Fibroblast of upper back skin (primary cell): ENCODE measurements around the gene FGGY.
"Not testable (repeated sequence)": the region's sequence is repeated elsewhere in the genome, so short reads cannot be mapped to it uniquely, and the experiment has no call there.

Source experiments
- DNase-seq: peaks from one replicate; pipeline ENCODE4 v3.0.0-alpha.2; 2013

The FGGY gene

GRCh38 chr1:59597420-59598119 lies 300.7 kb downstream of the FGGY start:
- peak; percentile 36 for DNase-seq

GRCh38 chr1:59598120-59598440 lies 301.2 kb downstream of the FGGY start:
- DNase-seq, result peak; percentile 40

- no peak for DNase-seq
These were observed 304.1 kb downstream of the FGGY start for GRCh38 chr1:59601041-59601441.

GRCh38 chr1:59601811-59602210 lies 304.9 kb downstream of the FGGY start:
- DNase-seq, result no peak

- DNase-seq, result no peak
These were observed 307.3 kb downstream of the FGGY start for GRCh38 chr1:59604191-59604590.

GRCh38 chr1:59605184-59605583 lies 308.3 kb downstream of the FGGY start:
- DNase-seq, result no peak

- DNase-seq, result peak; percentile 19
These were observed 308.9 kb downstream of the FGGY start for GRCh38 chr1:59605761-59606160.

GRCh38 chr1:59609245-59609644 lies 312.4 kb downstream of the FGGY start:
- no peak for DNase-seq

- not testable (repeated sequence) for DNase-seq
These were observed 313.6 kb downstream of the FGGY start for GRCh38 chr1:59610499-59610898.

- DNase-seq, result no peak
These were observed 320.5 kb downstream of the FGGY start for GRCh38 chr1:59617434-59617833.

GRCh38 chr1:59619557-59619956 lies 322.7 kb downstream of the FGGY start:
- DNase-seq, result no peak

GRCh38 chr1:59625384-59625783 lies 328.5 kb downstream of the FGGY start:
- DNase-seq, result no peak

GRCh38 chr1:59631561-59632255 lies 334.8 kb downstream of the FGGY start:
- no peak for DNase-seq

GRCh38 chr1:59635097-59635496 lies 338.2 kb downstream of the FGGY start:
- DNase-seq, result peak; percentile 54

- DNase-seq, result peak; percentile 95
These were observed 341.4 kb downstream of the FGGY start for GRCh38 chr1:59638231-59638711.

GRCh38 chr1:59639266-59639665 lies 342.4 kb downstream of the FGGY start:
- no peak for DNase-seq

GRCh38 chr1:59640851-59641250 lies 344.0 kb downstream of the FGGY start:
- DNase-seq, result no peak

- peak; percentile 69 for DNase-seq
These were observed 344.9 kb downstream of the FGGY start for GRCh38 chr1:59641836-59642235.

- DNase-seq, result no peak
These were observed 346.6 kb downstream of the FGGY start for GRCh38 chr1:59643526-59643925.

- peak; percentile 87 for DNase-seq
These were observed 349.0 kb downstream of the FGGY start for GRCh38 chr1:59645893-59646292.

GRCh38 chr1:59653142-59653958 lies 356.5 kb downstream of the FGGY start:
- DNase-seq, result not testable (repeated sequence)

- no peak for DNase-seq
These were observed 357.1 kb downstream of the FGGY start for GRCh38 chr1:59653968-59654367.

- DNase-seq, result no peak
These were observed 361.1 kb downstream of the FGGY start for GRCh38 chr1:59657873-59658465.
